Activated CD8-positive, alpha-beta memory T cell treated with anti-CD3 and anti-CD28 coated beads, Interleukin-2, amount 50 U/mL, for 4 hours (primary cell): ENCODE data around the gene SYPL1.

Source experiments
- DNase-seq: peaks from one replicate; pipeline ENCODE4 v3.0.0-alpha.2; 2020

The SYPL1 gene

GRCh38 chr7:106089647-106090046 lies 22.5 kb downstream of the SYPL1 start:
- DNase-seq: no peak

- DNase-seq: no peak
Measured at GRCh38 chr7:106088014-106088413, 24.1 kb downstream of the SYPL1 start.

- DNase-seq: no peak
Measured at GRCh38 chr7:106086062-106086461, 26.1 kb downstream of the SYPL1 start.

- DNase-seq: no peak
Measured at GRCh38 chr7:106085015-106085414, 27.1 kb downstream of the SYPL1 start.

GRCh38 chr7:106083717-106084116 lies 28.4 kb downstream of the SYPL1 start:
- DNase-seq: no peak

GRCh38 chr7:106082087-106082854 lies 29.8 kb downstream of the SYPL1 start:
- no peak for DNase-seq

DNA sequence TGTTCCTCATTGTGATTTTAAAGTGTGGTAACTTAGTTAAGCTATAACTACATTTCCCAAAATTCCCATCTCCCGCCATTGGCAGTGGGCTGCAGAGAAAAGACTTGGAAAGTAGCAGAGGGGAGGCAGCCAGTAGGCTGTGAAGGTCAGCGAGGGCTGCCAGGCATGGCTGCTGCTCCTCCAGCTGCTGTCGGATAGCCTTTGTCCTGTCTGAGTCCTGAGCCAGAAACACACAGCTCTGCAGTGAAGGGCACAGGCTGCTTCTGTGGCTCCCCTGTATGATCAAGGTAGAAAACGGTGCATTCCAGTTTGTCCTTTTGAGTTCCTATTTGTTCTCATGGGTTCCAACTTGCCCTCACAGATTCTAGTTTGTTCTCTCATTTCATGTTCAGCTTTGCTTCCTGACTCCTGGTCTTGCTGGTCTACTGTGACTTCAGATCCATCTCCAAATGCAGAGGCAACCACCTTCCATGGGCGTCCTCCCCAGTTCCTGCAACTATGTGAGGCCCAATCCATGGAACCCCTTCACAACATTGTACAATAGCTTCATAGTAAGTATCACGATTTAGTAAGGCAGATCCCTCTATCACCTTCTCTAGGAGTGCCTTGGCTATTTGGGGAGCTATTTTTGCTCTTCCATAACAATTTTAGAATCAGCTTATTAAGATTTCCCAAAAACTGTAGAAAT lies 31.7 kb downstream of the SYPL1 start:
- no peak for DNase-seq

- no peak for DNase-seq
Measured at GRCh38 chr7:106076537-106076936, 35.6 kb downstream of the SYPL1 start.

DNA sequence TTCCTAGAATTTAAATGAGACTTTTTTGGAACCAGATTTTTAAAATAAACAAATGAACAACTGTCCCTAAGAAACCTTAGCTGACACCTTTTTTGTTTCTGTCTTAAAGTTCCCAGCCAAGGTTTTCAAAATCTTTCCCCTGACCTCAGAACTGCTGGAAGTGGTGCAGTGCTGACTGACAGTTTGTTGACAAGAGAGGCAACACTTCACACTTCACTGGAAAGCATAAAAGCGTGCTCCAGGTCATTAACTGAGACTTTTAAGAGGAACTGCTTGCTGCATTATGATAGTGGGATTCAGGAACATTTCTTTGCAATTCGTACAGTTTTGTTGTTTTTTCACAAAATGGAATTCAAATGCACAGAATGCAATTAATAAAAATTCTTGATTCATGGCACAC lies 36.2 kb downstream of the SYPL1 start:
- DNase-seq: no peak

- DNase-seq: no peak
Measured at GRCh38 chr7:106074257-106074656, 37.9 kb downstream of the SYPL1 start.

DNA sequence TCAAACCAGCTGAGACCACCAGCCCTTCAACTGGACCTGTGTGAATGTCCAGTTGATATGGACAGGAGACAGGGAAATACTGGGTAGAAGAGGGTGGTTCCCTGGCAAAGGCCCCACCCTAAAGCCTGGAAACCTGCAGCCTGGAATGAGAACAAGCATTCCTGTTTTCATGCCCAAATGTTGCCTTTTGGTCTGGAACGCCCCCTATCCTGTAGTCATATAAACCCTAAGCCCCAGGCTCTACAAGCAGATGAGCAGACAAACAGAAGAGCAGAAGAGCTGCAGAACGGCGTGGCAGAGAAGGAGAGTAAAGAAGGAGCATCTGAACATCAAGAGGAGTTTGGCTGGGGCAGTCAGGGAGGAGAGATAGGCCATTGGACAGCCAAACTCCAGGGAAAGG lies 38.4 kb downstream of the SYPL1 start:
- DNase-seq: no peak

DNA sequence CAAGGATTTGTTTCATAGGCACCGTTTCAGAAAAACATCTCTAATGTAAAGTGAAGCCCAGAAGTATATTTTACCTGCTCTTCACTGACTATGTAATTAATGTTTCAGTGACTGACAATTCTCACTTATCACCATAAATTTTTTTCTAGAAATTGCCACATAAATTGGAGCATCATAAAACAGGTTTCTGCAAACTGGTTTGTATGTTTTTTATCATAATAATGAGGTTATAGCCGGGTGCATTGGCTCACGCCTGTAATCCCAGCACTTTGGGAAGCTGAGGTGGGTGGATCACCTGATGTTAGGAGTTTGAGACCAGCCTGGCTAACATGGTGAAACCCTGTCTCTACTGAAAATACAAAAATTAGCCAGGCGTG lies 39.4 kb downstream of the SYPL1 start:
- DNase-seq: no peak

- DNase-seq: no peak
Measured at GRCh38 chr7:106071999-106072714, 40.0 kb downstream of the SYPL1 start.

DNA sequence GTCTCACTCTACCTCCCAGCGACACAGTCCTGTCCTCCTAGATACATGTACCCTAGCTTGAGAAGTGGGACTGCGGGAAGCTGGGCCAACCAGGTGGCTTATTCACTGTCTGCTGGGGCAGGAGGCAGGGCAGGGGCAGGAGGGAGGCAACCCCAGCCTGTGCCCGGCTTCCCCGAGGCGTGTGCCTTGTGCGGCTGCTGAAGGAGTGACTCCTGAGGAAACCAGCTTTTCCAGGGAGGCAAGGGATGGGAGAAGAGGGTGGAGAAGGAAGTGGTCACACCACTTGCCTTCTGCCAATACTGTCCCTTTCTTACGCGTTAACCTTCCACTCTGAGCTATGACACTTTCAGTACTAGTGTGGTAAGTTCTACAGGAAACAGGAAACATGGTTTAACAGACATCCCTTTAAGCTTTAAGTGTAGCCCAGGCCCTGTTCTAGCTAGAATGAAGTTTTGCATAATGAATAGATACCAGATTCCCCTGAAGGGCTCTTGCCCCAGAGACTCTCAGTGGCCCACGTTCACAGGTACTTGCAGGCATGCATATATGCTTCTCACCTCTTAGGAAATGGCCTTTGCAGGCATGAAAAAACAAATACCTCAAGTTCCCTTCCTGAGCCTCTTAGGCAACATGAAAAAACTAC lies 40.6 kb downstream of the SYPL1 start:
- DNase-seq: peak; percentile 30

- no peak for DNase-seq
Measured at GRCh38 chr7:106070567-106071254, 41.4 kb downstream of the SYPL1 start.

DNA sequence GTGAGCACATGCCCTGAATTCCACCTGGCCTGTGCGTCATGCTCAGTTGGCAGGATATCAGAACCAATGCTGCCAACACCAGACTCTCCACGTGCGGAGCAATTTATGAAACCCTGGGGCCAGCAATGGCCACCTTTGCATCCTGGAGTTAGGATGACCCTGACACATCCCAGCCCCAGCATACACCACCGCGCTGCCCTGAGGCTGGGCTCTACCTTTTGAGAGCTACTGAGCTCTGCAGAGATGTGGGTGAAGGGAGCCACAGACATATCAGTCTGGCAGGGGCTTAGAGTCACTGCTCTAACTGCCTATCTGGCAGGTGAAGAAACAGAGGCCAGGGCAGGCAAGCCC lies 41.9 kb downstream of the SYPL1 start:
- DNase-seq: no peak

- no peak for DNase-seq
Measured at GRCh38 chr7:106069471-106070200, 42.5 kb downstream of the SYPL1 start.

DNA sequence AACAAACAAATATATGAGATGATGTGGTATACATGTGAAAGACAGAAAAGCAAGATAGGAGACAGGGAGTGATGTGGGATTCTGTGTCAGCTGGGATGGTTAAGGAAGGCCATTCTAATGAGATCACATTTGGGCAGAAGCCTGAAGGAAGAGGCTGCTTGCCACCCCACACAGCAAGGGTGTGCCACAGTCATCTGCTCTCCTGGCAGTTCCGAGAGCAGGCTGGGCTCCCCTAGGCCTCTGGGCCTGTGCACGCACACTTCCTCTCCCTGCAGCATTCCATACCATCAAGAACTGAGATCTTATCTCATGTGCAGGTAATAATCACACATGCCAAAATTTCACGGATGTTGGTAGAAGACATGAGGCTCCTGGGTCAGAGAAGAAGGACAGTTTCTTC lies 43.1 kb downstream of the SYPL1 start:
- no peak for DNase-seq

DNA sequence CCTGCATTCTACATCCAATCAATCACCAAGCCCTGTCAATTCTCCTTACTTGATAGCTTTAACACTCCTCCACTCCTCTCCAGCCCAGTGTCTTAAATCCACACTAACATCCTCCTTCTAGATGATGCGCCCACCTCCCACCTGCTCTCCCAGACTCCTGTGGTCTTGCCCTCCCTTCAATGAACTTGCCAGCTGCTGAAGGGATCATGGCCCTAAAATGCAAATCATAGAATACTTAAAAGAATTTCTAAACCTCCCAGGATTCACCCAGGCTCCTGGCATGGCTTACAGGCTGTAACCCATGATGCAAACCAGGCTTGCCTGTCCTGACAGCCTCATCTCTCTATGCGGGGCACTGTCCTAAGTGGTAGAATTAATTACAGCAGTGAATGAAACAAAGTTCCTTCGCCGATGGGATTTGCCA lies 43.6 kb downstream of the SYPL1 start:
- no peak for DNase-seq

- no peak for DNase-seq
Measured at GRCh38 chr7:106067678-106068077, 44.4 kb downstream of the SYPL1 start.

DNA sequence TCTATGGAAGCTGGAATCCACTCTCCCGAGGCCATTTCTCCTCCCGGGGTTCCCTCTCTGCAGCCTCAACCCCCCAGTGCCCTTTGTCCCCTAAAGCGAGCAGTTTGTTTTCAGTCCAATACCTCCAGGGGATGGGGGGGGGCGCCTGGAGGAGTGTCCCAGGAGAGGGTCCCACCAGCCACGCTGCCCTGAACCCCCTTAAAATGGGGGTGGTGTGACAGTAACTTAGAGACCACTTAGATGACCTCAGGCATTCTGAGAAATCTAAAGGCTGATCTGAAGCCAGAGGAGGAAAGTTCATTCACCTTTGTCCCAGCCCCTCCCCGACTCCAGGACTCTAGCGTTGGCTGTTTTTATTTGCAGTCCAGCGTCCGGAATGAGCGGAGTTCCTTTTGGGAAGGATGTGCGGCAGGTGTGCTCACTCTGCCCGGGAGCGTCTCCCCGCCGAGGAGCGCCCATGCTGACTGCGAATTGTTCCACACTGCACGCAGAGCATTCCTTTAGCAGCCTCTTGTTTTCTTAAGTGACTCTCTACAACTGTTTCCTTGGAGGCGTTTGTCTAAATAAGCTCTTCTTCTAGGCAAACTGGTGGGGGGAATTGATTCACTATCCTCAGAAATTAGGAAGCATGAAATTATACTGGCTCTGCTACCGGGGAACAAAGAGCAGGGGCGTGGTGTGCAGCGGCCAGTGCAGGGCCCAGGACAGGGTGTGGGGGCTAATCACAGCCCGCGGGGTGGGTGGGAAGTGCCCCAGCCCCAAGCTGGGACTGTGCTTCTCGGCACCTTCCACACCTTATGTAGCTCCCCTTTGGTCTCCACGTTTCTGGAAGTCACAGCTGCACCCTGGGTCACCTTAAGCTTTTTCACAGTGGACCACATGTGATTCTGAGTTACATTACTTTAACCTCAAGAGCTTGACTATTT lies 46.3 kb downstream of the SYPL1 start:
- DNase-seq: no peak
